PC-3 (cell line): ENCODE measurements around the gene PACRG. TPM values are rescaled to one million over a fixed set of nuclear protein-coding genes. Genes with fewer than 3 reads are reported as not detected.

Source experiments
- ATAC-seq: fragments of 200-7000 bp; cut with Tn5 transposase; 2 replicates; pipeline ENCODE4 v1.9.1; 2020; ENCODE audit warnings: mild to moderate bottlenecking, moderate library complexity
- BruUV-seq: library from RNA; stranded (reverse); fragments of 400-500 nt; replicated peaks from 2 replicates; lab custom pipeline; 2021; lab: Mats Ljungman, UMichigan
- CTCF ChIA-PET: fragments of 300-600 bp; sonication (Branson Sonifier 250); formaldehyde crosslinking; loops from one replicate; lab custom pipeline; 2022; ENCODE audit warnings: antibody characterized with exemption; lab: Charles Lee
- POLR2A ChIA-PET: fragments of 300-600 bp; sonication (Branson Sonifier 250); formaldehyde crosslinking; loops from one replicate; lab custom pipeline; 2022; ENCODE audit warnings: antibody characterized with exemption; ENCODE audit not compliant: unreplicated experiment; lab: Charles Lee
- DNase-seq: peaks from one replicate; pipeline ENCODE4 v3.0.0-alpha.2; 2015
- H2AFZ ChIP-seq: fragments of 300-600 bp; sonication (generic); 2 replicates; pipeline ENCODE4 v1.6.0; 2016; ENCODE audit warnings: antibody characterized with exemption, low read length
- H3F3A ChIP-seq: fragments of 300-600 bp; sonication (generic); one replicate; pipeline ENCODE4 v1.6.0; 2017; ENCODE audit warnings: antibody characterized with exemption, low read length, control low read depth, mild to moderate bottlenecking; ENCODE audit not compliant: unreplicated experiment
- H3K27ac ChIP-seq: fragments of 300-600 bp; sonication (generic); 2 replicates; pipeline ENCODE4 v1.5.1; 2016; ENCODE audit warnings: mild to moderate bottlenecking, low read length
- H3K27me3 ChIP-seq: fragments of 300-600 bp; sonication (generic); 2 replicates; pipeline ENCODE4 v1.6.1; 2016; ENCODE audit warnings: low read length, mixed read lengths
- H3K36me3 ChIP-seq: fragments of 300-600 bp; sonication (generic); 2 replicates; pipeline ENCODE4 v1.6.1; 2016; ENCODE audit warnings: low read depth, mixed run types, low read length, mixed read lengths
- H3K4me1 ChIP-seq: fragments of 300-600 bp; sonication (generic); 2 replicates; pipeline ENCODE4 v1.5.1; 2016; ENCODE audit warnings: low read length; ENCODE audit not compliant: insufficient read depth
- H3K4me2 ChIP-seq: fragments of 300-600 bp; sonication (generic); 2 replicates; pipeline ENCODE4 v1.6.0; 2016; ENCODE audit warnings: low read length
- H3K4me3 ChIP-seq: fragments of 300-600 bp; sonication (generic); 2 replicates; pipeline ENCODE4 v1.5.1; 2016; ENCODE audit warnings: mild to moderate bottlenecking, low read length, mixed read lengths
- H3K79me2 ChIP-seq: fragments of 300-600 bp; sonication (generic); 2 replicates; pipeline ENCODE4 v1.6.1; 2017; ENCODE audit warnings: low read length, mixed read lengths
- H3K9ac ChIP-seq: fragments of 300-600 bp; sonication (generic); 2 replicates; pipeline ENCODE4 v1.6.0; 2016; ENCODE audit warnings: mild to moderate bottlenecking, low read length
- H3K9me2 ChIP-seq: fragments of 300-600 bp; sonication (generic); replicated peaks from 2 replicates; pipeline ENCODE4 v1.6.1; 2016; ENCODE audit warnings: mixed run types, low read length, mixed read lengths
- H3K9me3 ChIP-seq: fragments of 300-600 bp; sonication (generic); 2 replicates; pipeline ENCODE4 v1.6.1; 2016; ENCODE audit warnings: low read length, mixed read lengths
- H4K20me1 ChIP-seq: fragments of 300-600 bp; sonication (generic); 2 replicates; pipeline ENCODE4 v1.6.1; 2016; ENCODE audit warnings: low read length, mixed read lengths
- EZH2 ChIP-seq: fragments of 300-600 bp; sonication (generic); IDR thresholded peaks from one replicate; pipeline ENCODE4 v1.6.1; 2017; ENCODE audit warnings: antibody characterized with exemption, mild to moderate bottlenecking, low read length; ENCODE audit not compliant: unreplicated experiment
- EZH2phosphoT487 ChIP-seq: fragments of 300-600 bp; sonication (generic); IDR thresholded peaks from 2 replicates; pipeline ENCODE4 v1.6.1; 2018; ENCODE audit warnings: mild to moderate bottlenecking, antibody characterized with exemption, low read length, borderline replicate concordance
- intact Hi-C: fragments of 100-400 bp; cut with micrococcal nuclease; formaldehyde crosslinking; loops from 2 replicates; pipeline ENCODE4 v1.9.0; 2023
- total RNA-seq: library from RNA; depleted of rRNA; stranded (reverse); fragments of >200 nt; gene quantifications from 2 replicates; pipeline ENCODE4 v1.2.3, GENCODE V29; 2014
- TF ChIP-seq, protein P1 (sequence below): fragments of 300-600 bp; sonication (generic); conservative IDR thresholded peaks from 2 replicates; pipeline ENCODE4 v1.5.1; 2017; ENCODE audit warnings: antibody characterized with exemption, low read depth, mild to moderate bottlenecking, low read length

PACRG gene
- total RNA-seq, 1 experiment from 2014 or later = not detected

DNA sequence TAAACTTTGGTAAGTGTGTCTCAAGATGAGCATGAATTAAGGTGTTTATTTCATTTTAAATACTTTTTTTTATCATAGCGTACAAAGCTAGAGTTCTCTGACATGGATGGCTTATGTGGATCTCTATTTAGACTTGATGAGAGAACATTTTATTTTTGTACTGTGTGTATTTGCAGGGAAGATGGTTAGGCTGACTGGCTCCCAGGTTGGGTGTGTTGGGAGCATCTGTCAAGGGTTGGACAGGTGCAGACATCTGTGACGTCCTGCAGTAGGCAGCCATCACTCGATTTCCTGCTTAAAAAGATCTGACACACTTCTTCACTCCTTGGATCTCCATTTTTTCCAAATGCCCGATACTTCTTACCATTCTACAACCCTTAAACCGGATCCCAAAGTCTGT lies 464.8 kb downstream of the PACRG start:
- no peaks in the 10 kb centered on the region for H3K36me3 ChIP-seq
- H3K9me2 ChIP-seq = no peaks in the 10 kb centered on the region
- H3K4me3 ChIP-seq = no peak overlapping the region
- H2AFZ ChIP-seq = no peak overlapping the region
- H3K9ac ChIP-seq = no peak overlapping the region
- CTCF ChIA-PET = no interaction called here
- no peaks in the 10 kb centered on the region for H3F3A ChIP-seq
- DNase-seq (no peak), ATAC-seq (no peak)
- no TSS peak for BruUV-seq
- no peaks in the 10 kb centered on the region for H3K79me2 ChIP-seq
- no peaks in the 10 kb centered on the region for H3K27me3 ChIP-seq
- H3K27ac ChIP-seq = no peak overlapping the region
- POLR2A ChIA-PET = no interaction called here
- H3K4me1 ChIP-seq = no peaks in the 10 kb centered on the region
- H3K9me3 ChIP-seq = no peaks in the 10 kb centered on the region
- intact Hi-C loops = no loop called here
- TF ChIP-seq EZH2phosphoT487 (no peak), EZH2 (no peak)
- TF ChIP-seq, protein P1, sequence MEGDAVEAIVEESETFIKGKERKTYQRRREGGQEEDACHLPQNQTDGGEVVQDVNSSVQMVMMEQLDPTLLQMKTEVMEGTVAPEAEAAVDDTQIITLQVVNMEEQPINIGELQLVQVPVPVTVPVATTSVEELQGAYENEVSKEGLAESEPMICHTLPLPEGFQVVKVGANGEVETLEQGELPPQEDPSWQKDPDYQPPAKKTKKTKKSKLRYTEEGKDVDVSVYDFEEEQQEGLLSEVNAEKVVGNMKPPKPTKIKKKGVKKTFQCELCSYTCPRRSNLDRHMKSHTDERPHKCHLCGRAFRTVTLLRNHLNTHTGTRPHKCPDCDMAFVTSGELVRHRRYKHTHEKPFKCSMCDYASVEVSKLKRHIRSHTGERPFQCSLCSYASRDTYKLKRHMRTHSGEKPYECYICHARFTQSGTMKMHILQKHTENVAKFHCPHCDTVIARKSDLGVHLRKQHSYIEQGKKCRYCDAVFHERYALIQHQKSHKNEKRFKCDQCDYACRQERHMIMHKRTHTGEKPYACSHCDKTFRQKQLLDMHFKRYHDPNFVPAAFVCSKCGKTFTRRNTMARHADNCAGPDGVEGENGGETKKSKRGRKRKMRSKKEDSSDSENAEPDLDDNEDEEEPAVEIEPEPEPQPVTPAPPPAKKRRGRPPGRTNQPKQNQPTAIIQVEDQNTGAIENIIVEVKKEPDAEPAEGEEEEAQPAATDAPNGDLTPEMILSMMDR = no peak
- H3K4me2 ChIP-seq = no peak overlapping the region
- no peaks in the 10 kb centered on the region for H4K20me1 ChIP-seq

DNA sequence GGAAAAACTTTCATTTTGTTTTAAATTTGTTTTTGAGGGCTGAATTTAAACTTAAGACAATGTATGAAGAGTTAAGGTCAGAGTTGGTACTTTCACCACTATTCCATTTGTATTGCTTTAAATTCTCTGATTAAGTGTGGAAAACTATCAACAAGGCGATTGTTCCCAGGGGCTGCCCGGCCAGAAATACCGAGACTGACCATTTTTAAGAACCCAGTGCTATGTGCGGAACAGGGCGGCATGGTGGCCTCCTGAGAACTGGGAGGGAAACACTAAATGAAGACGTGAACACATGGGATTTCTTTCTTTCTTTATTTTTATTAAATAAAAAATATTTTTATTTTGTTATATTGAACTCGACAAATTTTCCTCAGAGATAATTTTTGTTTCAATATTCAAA lies 465.6 kb downstream of the PACRG start:
- no peak overlapping the region for H3K27ac ChIP-seq
- ATAC-seq (no peak), DNase-seq (no peak)
- no peak overlapping the region for H3K4me2 ChIP-seq
- no TSS peak for BruUV-seq
- TF ChIP-seq, protein P1 = no peak
- TF ChIP-seq EZH2phosphoT487 (no peak), EZH2 (no peak)
- no peaks in the 10 kb centered on the region for H3K9me3 ChIP-seq
- no peak overlapping the region for H2AFZ ChIP-seq
- POLR2A ChIA-PET = no interaction called here
- no peaks in the 10 kb centered on the region for H3K36me3 ChIP-seq
- H3K79me2 ChIP-seq = no peaks in the 10 kb centered on the region
- no peak overlapping the region for H3K4me3 ChIP-seq
- H4K20me1 ChIP-seq = no peaks in the 10 kb centered on the region
- H3K9me2 ChIP-seq = no peaks in the 10 kb centered on the region
- no peaks in the 10 kb centered on the region for H3F3A ChIP-seq
- intact Hi-C loops = no loop called here
- no peak overlapping the region for H3K9ac ChIP-seq
- no peaks in the 10 kb centered on the region for H3K4me1 ChIP-seq
- H3K27me3 ChIP-seq = no peaks in the 10 kb centered on the region
- CTCF ChIA-PET = no interaction called here

DNA sequence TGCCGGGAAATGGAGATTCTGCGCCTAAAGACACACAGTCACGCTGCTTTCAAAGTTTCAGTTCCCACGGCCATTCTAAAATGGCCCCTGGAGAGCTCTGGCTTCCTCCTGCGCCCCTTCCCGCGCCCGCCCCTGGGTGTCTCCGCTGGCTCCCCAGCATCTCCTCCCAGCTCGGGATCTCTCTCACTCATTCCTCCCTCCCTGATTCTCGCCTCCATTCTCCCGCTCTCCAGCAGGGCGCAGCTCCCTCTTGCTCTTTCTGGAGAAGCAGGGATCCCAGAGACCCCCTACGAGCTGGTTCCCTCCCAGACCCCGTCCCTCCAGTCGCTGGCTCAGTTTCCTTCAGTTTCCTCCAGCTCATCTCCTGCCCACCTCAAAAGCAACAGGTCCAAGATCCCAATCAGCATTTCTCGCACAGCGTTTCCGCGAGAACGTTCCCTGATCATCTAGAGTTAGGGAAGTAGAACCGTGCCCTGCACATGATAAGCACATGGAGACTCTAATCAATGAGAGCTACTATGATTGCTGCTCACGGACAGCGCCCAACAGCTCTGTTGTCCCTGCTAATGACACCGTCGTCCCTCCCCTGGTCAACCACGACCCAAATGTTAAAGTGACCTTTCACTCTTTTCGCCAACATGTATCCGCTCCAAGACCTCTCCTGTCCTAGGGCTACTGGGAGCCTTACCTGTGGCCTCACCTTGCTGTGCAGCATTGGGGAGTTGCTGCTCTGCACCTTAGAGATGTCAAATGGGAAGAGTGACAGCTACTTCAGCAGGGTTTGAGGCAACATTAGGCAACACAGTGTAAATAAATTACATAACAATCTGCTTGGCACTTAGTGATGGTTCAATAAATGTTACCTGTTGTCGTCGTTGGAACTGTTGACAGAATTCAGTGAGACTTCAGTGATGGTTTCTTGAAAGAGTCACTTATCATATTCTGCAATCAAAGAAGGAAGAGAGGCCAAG lies 468.2 kb downstream of the PACRG start:
- CTCF ChIA-PET = no interaction called here
- no TSS peak for BruUV-seq

More for the DNA sequence above, 468.2 kb downstream of the PACRG start:
- POLR2A ChIA-PET = no interaction called here
- Histone ChIP-seq H3K79me2 (no peaks in the 10 kb centered on the region), H3K9ac (no peak overlapping the region), H3K36me3 (no peaks in the 10 kb centered on the region), H3K4me1 (no peaks in the 10 kb centered on the region), H4K20me1 (no peaks in the 10 kb centered on the region), H3K27me3 (no peaks in the 10 kb centered on the region), H3F3A (no peaks in the 10 kb centered on the region), H3K9me2 (no peaks in the 10 kb centered on the region), H2AFZ (no peak overlapping the region), H3K9me3 (no peaks in the 10 kb centered on the region), H3K4me3 (no peak overlapping the region), H3K4me2 (no peak overlapping the region), H3K27ac (no peak overlapping the region)
- TF ChIP-seq EZH2phosphoT487 (no peak), EZH2 (no peak)
- TF ChIP-seq, protein P1 = no peak
- intact Hi-C loops = no loop called here
- no peak for ATAC-seq
- no peak for DNase-seq
